Heart left ventricle (tissue), 13 donors: ENCODE measurements around the gene ANLN.

ENCODE experiments used
- CTCF ChIP-seq, 12 donors: fragments of 200-600 bp; sonication (generic) in 4 of 12; IDR thresholded peaks; one replicate each; pipeline versions ENCODE4 v1.5.0 to v1.8.0; 2018 to 2022; ENCODE audit warnings: antibody characterized with exemption in 12 of 12, mild to moderate bottlenecking in 5 of 12
- POLR2A ChIP-seq, 2 donors: fragments of 450-650 bp; IDR thresholded peaks; one replicate each; pipeline ENCODE4 v1.6.1; 2017; ENCODE audit warnings: antibody characterized with exemption in 2 of 2, mild to moderate bottlenecking in 2 of 2, moderate library complexity in 2 of 2
- donor health status: ischemic (EF 13 %, LVEDD 7.1; RV severe dilation, severe dysfunction).
- donor health status: DM: no; HTN: yes; CAD: no.
- donor health status: DM: no; HTN: no; CAD: no.
- donor health status: ischemic (EF 25% LVEDD 6.9; RV normal size, moderate dysfunction).
- donor health status: ischemic (EF 25% LVEDD 5.7; RV mildly dilated, moderate dysfunction).
- donor health status: ischemic (EF 35%, LVEDD 5.7; RV mildly dilated, moderate dysfunction).
- donor health status: nonischemic (EF 11% LVEDD 7.7; RV severe dilation, severe dysfunction).
- donor health status: DM: yes; HTN: yes; CAD: no.
- donor health status: PGD.
- donor health status: ischemic (EF 29% LVEDD 5.4; RV normal size, mild dysfunction).
- donor health status: nonischemic (EF 23%, LVEDD 6.1; RV moderate dilation, normal function).

GRCh38 chr7:36459236-36459960 is 69.7 kb downstream of the ANLN start:
- TF ChIP-seq CTCF (IDR thresholded peaks at IDR 0.05) (no peak), POLR2A (IDR thresholded peaks at IDR 0.05) (no peak)
